CD4-positive, alpha-beta T cell (primary cell): ENCODE results near the gene IFNA1. TPM values are rescaled to one million over a fixed set of nuclear protein-coding genes. Genes with fewer than 3 reads are reported as not detected.

Source experiments
- ATAC-seq: fragments of 200-7000 bp; cut with Tn5 transposase; one replicate; pipeline ENCODE4 v1.10.0; 2022; ENCODE audit warnings: mild to moderate bottlenecking; ENCODE audit not compliant: poor library complexity
- CTCF ChIA-PET: fragments of 350-600 bp; sonication (Branson Sonifier 250); formaldehyde crosslinking; loops from one replicate; lab custom pipeline; 2021; ENCODE audit warnings: antibody characterized with exemption, inconsistent platforms; lab: Charles Lee
- POLR2A ChIA-PET: fragments of 350-600 bp; sonication (Branson Sonifier 250); formaldehyde crosslinking; loops from one replicate; lab custom pipeline; 2021; ENCODE audit warnings: antibody characterized with exemption, inconsistent platforms; lab: Charles Lee
- DNase-seq, 14 experiments: peaks; one replicate each; pipeline ENCODE4 v3.0.0-alpha.2; 2013 to 2020; ENCODE audit warnings: mixed read lengths in 2 of 14
- H3K27ac ChIP-seq, 2 donors: one replicate each; pipeline versions ENCODE4 v1.5.1 to v1.7.0; 2013; ENCODE audit warnings: low read length in 2 of 2, low read depth in 1 of 2, mild to moderate bottlenecking in 1 of 2
- H3K27me3 ChIP-seq, 2 experiments: 1 replicate in 1 of 2; 2 replicates in 1 of 2; pipeline versions ENCODE4 v1.6.1 to v1.7.0; 2013; ENCODE audit warnings: low read length in 2 of 2, control low read depth in 1 of 2, mild to moderate bottlenecking in 1 of 2, moderate library complexity in 1 of 2; ENCODE audit not compliant: insufficient read depth in 2 of 2, control insufficient read depth in 1 of 2
- H3K36me3 ChIP-seq: one replicate; pipeline ENCODE4 v1.6.1; 2013; ENCODE audit warnings: low read length, control low read depth; ENCODE audit not compliant: insufficient read depth
- H3K4me1 ChIP-seq: one replicate; pipeline ENCODE4 v1.6.1; 2013; ENCODE audit warnings: low read length, control low read depth; ENCODE audit not compliant: insufficient read depth
- H3K4me3 ChIP-seq: one replicate; pipeline ENCODE4 v1.5.1; 2013; ENCODE audit warnings: mild to moderate bottlenecking, low read length, moderate library complexity
- H3K9me3 ChIP-seq, 2 experiments: 1 replicate in 1 of 2; 2 replicates in 1 of 2; pipeline versions ENCODE4 v1.6.1 to v1.7.0; 2013; ENCODE audit warnings: low read length in 2 of 2, mild to moderate bottlenecking in 2 of 2, control low read depth in 1 of 2, moderate library complexity in 1 of 2; ENCODE audit not compliant: control insufficient read depth in 1 of 2, insufficient read depth in 1 of 2
- H3K27ac Mint-ChIP-seq: one replicate; pipeline ENCODE4 v1.8.0; 2020; ENCODE audit warnings: mixed read lengths
- H3K27me3 Mint-ChIP-seq: one replicate; pipeline ENCODE4 v1.8.0; 2021; ENCODE audit warnings: mixed read lengths
- H3K36me3 Mint-ChIP-seq: one replicate; pipeline ENCODE4 v1.8.0; 2021; ENCODE audit warnings: low read depth, mixed read lengths
- H3K4me1 Mint-ChIP-seq: one replicate; pipeline ENCODE4 v1.8.0; 2021; ENCODE audit warnings: low read depth, mixed read lengths
- H3K4me3 Mint-ChIP-seq: one replicate; pipeline ENCODE4 v1.8.0; 2020; ENCODE audit warnings: mild to moderate bottlenecking, mixed read lengths
- H3K9me3 Mint-ChIP-seq: one replicate; pipeline ENCODE4 v1.8.0; 2020; ENCODE audit warnings: mixed read lengths
- CTCF ChIP-seq: fragments of 200-600 bp; IDR thresholded peaks from one replicate; pipeline ENCODE4 v1.8.0; 2022; ENCODE audit warnings: antibody characterized with exemption, mild to moderate bottlenecking
- intact Hi-C, 2 experiments: fragments of 100-400 bp; cut with DNase I in 1 of 2; cut with micrococcal nuclease in 1 of 2; formaldehyde crosslinking; loops; one replicate each; pipeline versions ENCODE4 v1.15.1 to v1.9.0; 2023 to 2025; cut with DNase I, micrococcal nuclease
- total RNA-seq, 174 experiments: library from RNA in 2 of 174; stranded (reverse) in 2 of 174; gene quantifications; one replicate each; pipeline ENCODE4 v1.2.3 and lab custom pipeline; 2021 to 2026

The IFNA1 gene
- total RNA-seq, 2 experiments from 2014 or later: not detected

GRCh38 chr9:21413151-21413550 lies 27.1 kb upstream of the IFNA1 start:
- CTCF ChIA-PET: no interaction called here
- DNase-seq: no peak
- H3K27me3 ChIP-seq: no peaks in the 10 kb centered on the region
- H3K4me1 ChIP-seq: peaks cover 6% of the 10 kb centered on the region
- H3K27ac Mint-ChIP-seq: no peak overlapping the region
- intact Hi-C loops: no loop called here
- peaks cover 4% of the 10 kb centered on the region for H3K27me3 Mint-ChIP-seq
- no peak for TF ChIP-seq CTCF
- H3K4me3 ChIP-seq: no peak overlapping the region
- H3K4me3 Mint-ChIP-seq: no peak overlapping the region
- ATAC-seq: no peak
- POLR2A ChIA-PET: interaction anchor here (0.8 kb wide), 1 partner anchor 10 kb away, joined by 3 read pairs; no protein-coding TSS in a partner anchor
- H3K9me3 Mint-ChIP-seq: no peaks in the 10 kb centered on the region
- H3K9me3 ChIP-seq: no peaks in the 10 kb centered on the region
- no peaks in the 10 kb centered on the region for H3K36me3 ChIP-seq
- H3K27ac ChIP-seq: no peak overlapping the region
- H3K4me1 Mint-ChIP-seq: no peaks in the 10 kb centered on the region
- H3K36me3 Mint-ChIP-seq: no peaks in the 10 kb centered on the region

- H3K27ac Mint-ChIP-seq: no peak overlapping the region
- peaks cover 4% of the 10 kb centered on the region for H3K27me3 Mint-ChIP-seq
- ChIA-PET CTCF (no interaction called here), POLR2A (interaction anchor here (0.8 kb wide), 1 partner anchor 11 kb away, joined by 3 read pairs; no protein-coding TSS in a partner anchor)
- Histone ChIP-seq H3K4me1 (peaks cover 6% of the 10 kb centered on the region), H3K36me3 (no peaks in the 10 kb centered on the region), H3K4me3 (no peak overlapping the region), H3K27me3 (no peaks in the 10 kb centered on the region), H3K27ac (no peak overlapping the region), H3K9me3 (no peaks in the 10 kb centered on the region)
- peak; percentile 24 for TF ChIP-seq CTCF
- no peaks in the 10 kb centered on the region for H3K36me3 Mint-ChIP-seq
- no peaks in the 10 kb centered on the region for H3K9me3 Mint-ChIP-seq
- no peaks in the 10 kb centered on the region for H3K4me1 Mint-ChIP-seq
- no peak overlapping the region for H3K4me3 Mint-ChIP-seq
- DNase-seq (peak in 4 of 14 experiments; percentile 6 to 39 (median 18)), ATAC-seq (peak; percentile 59)
- intact Hi-C loops: no loop called here
Measured at GRCh38 chr9:21413624-21414023, 26.6 kb upstream of the IFNA1 start.

GRCh38 chr9:21414220-21414940 lies 25.9 kb upstream of the IFNA1 start:
- no peaks in the 10 kb centered on the region for H3K36me3 ChIP-seq
- H3K4me3 ChIP-seq: no peak overlapping the region
- Mint-ChIP-seq H3K4me3 (no peak overlapping the region), H3K4me1 (no peaks in the 10 kb centered on the region), H3K36me3 (no peaks in the 10 kb centered on the region), H3K27me3 (no peaks in the 10 kb centered on the region), H3K9me3 (no peaks in the 10 kb centered on the region), H3K27ac (no peak overlapping the region)
- no peaks in the 10 kb centered on the region for H3K27me3 ChIP-seq
- TF ChIP-seq CTCF: no peak
- H3K27ac ChIP-seq: no peak overlapping the region
- ATAC-seq (no peak), DNase-seq (no peak)
- intact Hi-C loops: no loop called here
- H3K4me1 ChIP-seq: peaks cover 6% of the 10 kb centered on the region
- ChIA-PET POLR2A (interaction anchor here (0.8 kb wide), 1 partner anchor 11 kb away, joined by 3 read pairs; no protein-coding TSS in a partner anchor), CTCF (no interaction called here)
- no peaks in the 10 kb centered on the region for H3K9me3 ChIP-seq
